IPS-NIHi11 (cell line): Measurements from ENCODE around the gene DPEP2NB.
A peak's percentile ranks its signal among the peaks of the same experiment; 100 is the strongest.
"Not testable (repeated sequence)": the region's sequence is repeated elsewhere in the genome, so short reads cannot be mapped to it uniquely, and the experiment has no call there.

Experiments
- DNase-seq: peaks from one replicate; pipeline ENCODE4 v3.0.0; 2012; ENCODE audit warnings: mixed read lengths, low spot score

DPEP2NB gene

DNA sequence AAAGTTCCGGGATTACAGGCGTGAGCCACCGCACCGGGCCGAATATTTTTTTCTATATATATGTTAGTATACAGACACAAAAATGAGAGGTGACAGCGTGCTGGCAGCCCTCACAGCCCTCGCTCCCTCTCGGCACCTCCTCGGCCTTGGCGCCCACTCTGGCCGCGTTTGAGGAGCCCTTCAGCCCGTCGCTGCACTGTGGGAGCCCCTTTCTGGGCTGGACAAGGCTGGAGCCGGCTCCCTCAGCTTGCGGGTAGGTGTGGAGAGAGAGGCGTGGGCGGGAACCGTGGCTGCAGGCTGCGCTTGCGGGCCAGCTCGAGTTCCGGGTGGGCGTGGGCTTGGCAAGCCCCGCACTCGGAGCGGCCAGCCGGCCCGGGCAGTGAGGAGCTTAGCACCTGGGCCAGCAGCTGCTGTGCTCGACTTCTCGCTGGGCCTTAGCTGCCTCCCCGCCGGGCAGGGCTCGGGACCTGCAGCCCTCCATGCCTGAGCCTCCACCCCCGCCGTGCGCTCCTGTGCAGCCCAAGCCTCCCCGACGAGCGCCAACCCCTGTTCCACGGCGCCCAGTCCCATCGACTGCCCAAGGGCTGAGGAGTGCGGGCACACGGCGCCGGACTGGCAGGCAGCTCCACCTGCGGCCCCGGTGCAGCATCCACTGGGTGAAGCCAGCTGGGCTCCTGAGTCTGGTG, 33.6 kb downstream of the DPEP2NB start:
- no peak for DNase-seq

DNA sequence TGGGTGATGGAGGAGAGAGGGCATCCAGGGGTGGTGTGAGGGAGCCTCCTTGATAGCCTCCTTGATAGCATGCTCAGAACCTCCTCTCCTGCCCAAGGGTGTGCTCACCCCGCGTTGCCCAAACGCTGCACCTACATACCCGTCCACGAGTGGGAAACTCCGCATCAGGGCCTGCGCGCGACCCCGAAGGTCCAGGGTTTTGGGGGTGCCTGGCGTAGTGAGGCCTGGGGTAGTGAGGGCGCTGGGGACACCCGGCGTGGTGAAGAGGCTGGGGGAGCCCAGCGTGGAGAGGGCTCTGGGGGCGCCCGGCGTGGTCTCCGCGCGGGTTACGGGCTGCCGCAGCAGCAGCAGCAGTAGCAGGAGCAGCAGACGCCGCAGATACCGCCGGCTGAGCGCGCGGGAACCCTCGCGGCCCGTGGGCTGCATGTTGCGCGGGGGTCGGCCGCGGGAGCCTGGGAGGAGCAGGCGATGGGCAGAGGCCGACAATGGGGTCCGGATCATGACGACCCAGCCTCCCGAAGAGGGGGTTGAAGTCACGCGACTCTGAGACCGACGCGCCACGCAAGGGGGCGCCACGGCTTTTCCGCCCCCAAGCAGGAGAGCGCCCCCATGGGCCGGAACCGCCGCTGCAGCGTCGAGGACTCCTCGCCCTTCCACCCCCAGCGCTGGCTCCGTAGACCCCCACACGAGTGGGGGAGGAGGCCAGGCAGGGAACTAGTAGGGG, 35.6 kb downstream of the DPEP2NB start, which contains the start of gene DPEP3:
DPEP3 (minus strand) TSS at position 545 of the 724 bp plus-strand sequence; CDS start at position 426, 119 bp downstream.
- peak; percentile 75 for DNase-seq

DNA sequence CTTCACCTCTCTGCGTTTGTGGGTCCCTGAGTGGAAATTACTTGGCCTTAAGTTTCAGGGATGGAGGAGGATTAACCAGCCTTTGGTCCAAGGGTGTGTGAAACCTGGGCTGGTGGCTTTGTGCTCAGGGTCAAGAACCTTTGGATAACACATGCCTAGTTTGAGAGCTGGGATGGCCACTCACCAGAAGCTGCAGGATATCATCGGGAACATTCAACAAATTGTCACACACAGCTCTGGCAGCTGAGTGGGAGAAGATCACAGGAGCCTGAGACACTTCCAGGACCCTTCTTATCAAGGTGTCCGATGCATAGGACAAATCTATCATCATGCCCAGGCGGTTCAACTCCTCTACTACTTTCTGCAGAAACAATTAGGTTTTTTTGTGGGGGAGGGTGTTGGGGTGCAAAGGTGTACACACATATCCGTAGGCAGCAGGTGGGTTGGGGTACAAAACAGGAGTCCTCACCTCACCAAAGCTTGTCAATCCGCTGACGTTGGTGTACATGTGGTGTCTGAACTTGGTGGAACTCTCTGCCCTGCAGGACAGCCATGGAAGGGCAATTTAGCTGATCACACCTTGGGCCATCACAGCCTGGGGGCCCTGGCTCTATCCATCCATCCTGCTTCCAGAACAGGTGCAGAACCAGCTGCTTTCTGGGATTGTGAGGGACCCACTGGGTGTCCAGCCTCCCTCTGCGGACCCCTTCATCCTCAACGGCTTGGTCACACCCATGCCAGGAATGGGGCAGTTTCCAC, 38.1 kb downstream of the DPEP2NB start:
- no peak for DNase-seq

DNA sequence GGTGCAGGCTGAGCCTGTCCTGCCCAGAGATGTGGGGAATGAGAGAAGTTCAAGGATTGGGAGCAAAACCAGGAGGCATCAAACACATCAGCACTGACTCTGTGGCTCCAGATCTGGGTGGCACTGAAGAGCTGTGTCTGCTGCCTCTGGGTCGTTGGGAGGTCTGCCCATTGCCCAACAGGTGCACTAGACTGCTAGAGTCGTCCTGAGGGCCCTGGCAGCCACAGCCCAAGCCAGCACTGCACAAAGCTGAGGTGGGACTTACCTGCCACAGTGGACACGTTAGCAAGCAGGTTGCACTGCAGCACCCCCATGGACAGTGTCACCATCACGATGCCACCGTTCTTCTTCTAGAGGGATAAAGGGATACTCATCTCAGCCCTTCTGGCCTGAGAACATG, 38.7 kb downstream of the DPEP2NB start:
- DNase-seq = no peak

DNA sequence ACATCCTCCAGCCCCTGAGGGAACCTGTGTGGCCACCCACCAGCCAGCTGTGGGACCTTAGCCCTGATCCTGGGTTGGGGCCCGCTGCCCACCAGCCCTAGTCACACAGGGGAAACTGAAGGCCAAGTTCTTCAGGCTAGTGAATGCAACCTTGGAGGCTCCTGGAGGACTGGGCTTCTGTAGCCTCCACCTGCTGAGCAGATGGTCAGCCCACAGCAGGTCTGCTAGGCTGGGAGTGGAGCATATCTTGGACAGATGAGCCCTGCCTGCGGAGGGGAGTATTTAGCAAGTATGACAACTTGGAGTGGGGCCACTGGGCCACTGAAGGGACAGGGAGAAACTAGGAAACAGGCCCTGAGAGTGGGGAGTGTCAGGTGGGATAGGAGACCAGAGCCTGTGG, 39.5 kb downstream of the DPEP2NB start:
- no peak for DNase-seq

DNA sequence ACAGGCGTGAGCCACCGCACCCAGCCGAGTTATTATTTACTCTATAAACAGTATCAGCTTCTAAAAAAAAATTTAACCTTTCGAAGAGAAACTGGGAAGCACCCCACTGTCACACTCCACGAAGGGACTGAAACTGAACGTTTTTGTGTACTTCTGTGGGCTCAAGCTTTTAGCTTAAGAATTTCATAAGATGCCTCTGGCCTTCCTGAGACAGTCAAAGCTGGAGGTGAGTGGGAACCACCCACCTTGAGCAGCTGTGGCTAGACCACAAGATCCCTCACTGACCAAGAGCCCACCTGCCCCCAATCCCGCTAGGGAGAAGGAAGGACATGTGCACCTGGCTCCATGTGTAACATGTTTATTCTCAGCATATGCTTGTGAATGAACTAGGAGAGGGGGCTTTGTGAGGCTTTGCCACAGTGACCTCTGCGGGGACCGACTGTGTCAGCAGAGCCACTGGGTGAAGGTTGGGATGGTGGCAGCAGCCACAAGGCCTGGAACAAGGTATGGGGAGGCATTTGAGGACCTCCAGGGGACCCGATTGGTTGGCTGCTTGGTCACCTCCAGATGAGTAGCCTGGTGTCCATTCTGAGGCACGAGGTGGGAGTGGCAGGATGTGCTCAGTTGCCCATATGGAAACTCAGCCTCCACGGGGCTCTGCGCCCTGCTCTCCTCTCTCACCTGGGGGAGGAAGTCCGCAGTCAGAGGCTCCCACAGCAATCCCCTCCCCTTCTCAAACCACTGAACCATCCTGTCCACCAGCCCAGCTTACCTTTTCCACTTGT, 40.2 kb downstream of the DPEP2NB start:
- DNase-seq = no peak

DNA sequence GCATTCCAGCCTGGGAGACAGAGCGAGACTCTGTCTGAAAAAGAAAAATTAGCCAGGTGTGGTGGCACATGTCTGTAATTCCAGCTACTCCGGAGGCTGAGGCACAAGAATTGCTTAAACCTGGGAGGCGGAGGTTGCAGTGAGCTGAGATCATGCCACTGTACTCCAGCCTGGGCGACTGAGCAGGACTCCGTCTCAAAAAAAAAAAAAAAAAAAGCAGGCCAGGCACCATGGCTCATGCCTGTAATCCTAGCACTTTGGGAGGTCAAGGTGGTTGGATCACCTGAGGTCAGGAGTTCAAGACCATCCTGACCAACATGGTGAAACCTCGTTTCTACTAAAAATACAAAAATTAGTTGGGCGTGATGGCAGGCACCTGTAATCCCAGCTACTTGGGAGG, 43.4 kb downstream of the DPEP2NB start:
- not testable (repeated sequence) for DNase-seq

DNA sequence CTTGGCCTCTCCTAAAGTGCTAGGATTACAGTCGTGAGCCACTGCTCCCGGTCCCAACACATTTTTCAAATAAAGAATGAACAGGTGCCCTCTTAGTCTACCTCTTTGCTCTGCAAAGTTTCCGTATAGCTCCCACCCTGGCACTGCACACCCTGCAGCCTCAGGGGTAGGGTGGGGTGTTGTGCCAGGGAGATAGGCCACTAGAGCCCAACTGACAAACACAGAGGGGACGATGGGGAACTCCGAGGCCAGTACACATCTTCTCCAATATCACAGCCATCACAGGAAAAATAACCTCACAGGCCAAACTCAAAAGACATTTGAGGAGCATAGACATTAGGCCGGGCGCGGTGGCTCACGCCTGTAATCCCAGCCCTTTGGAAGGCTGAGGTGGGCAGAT, 44.6 kb downstream of the DPEP2NB start:
- DNase-seq = no peak

DNA sequence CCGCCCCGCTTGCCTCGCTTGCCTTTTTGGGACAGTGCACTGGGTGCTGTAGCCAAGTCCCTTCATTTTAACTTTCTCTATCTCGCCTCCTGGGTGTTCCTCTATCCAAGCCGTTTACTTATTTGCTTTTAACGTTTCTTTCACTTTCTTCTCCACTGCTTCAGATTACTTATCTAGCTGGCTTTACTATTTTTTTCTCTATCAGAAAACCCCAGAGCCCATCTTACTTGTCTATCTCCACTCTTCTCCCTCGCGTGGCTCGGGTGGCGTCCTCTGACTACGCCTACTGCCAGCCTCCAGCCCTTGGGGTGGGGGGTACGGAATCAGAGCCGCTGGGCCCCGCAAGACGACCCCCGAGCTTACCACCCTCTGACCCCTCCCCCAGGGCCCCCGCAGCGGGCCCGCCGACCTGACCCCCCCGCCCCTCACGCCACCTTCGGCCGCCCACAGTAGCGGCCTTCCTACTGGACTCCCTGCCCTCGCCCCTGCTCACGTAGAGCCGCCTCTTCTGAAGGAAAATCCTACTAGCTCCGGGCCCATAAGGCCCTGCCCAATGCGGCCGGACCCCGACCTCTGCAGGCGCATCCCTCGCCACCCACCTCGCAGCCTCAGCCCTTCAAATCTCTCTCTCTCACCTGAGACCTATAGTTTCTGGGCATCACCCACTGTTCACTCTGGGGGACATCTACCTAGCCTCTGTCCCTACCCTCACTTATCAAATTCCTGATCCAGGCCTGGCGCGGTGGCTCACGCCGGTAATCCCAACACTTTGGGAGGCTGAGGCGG, 46.3 kb downstream of the DPEP2NB start:
- DNase-seq = peak; percentile 62

DNA sequence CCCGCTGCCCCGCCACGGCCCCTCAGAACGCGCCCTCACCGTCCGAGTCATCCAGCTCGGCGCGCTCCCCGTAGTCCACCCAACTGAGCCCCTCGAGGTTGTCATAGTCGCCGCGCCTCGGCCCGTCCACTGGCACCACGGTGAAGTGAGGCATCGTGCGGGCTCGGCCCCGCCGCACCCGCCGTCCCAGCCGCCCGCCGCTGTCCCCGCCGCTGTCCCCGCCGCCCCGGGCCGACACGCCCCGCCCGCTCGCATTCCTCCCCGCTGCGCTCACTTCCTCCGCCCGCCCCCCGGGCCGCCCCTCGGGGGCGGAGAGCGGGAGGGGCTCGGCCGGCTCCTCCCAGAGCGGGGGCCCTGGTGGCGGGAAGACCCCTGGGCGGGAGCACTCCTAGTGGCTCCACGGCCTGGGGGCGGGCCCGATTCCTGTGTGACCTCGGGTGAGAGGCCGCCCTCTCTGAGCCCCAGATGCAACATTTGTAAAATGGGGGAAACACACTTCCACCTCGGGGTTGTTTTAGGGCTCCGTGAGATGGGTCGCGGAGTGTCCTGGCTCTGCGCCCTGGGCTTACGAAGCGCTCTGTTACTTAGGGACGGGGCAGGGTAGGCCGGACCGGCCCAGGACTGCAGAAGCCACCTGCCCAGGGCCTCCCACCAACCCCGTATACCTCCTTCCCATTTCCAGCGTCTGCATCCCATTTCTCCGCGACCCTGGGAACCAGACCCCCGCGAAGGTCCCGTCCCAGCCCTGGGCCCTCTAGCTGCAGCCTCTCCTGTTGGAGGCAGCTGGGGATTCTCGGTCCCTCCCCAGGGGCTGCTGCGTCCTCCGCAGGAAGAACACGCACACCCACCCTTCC, 47.1 kb downstream of the DPEP2NB start, which contains the start of gene SLC12A4:
SLC12A4 (minus strand) TSS at position 238 of the 854 bp plus-strand sequence; CDS start at position 154, 84 bp downstream.
- peak; percentile 98 for DNase-seq

DNA sequence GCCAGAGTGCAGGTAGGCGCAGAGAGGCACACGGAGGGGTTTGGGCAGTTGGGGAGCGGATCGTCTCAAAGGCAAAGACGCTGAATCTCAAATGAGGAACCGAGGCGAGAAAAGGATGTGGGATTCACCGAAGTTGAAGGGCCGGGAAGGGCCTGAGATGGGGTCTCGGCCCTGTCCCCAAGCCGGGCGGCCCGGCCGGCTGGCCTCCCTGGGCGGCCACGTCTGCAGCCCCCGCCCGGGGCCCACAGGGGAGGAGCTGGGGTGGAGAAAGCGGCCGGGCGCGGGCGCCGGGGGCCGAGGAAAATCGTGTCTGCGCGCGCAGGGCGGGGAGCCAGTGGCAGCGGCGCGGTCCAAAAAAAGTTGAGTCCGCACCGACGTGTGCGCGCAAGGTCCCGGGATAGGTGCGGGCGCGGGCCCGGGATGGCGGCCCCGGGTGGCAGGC, 47.7 kb downstream of the DPEP2NB start:
- peak; percentile 68 for DNase-seq

DNA sequence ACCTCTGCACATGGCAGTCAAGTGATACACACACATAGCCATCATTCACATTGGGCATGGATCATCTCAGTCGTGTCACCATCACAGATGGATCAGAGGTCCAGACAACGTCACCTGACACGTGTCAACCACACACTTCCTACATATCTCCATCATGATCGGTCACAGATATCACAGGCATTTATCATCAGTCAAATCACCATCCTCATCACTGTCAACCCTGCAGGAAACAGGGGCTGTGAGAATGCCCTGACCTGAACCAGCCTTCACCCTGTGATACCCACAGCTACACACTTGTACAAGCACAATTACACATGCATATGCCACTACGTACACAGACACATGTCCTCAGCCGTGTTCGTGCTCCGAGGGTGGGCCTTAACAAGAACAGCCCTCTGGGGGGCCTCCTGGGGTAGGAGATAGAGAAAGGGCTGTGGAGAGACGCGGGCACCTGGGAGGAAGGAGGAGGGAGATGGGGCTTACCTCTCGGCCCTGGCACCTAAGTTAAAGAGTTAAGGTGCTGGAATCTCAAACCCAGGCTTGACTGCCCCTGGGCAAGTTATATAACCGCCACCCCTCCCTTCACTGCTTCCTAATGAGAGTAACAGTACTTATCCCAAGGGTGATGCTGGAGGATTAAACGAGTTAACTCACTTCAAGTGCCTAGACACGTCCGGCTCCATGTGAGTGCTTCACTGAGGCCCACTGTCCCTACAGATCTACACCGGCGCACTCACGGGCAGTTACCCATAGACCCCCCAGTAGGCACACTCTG, 48.3 kb downstream of the DPEP2NB start:
- no peak for DNase-seq

DNA sequence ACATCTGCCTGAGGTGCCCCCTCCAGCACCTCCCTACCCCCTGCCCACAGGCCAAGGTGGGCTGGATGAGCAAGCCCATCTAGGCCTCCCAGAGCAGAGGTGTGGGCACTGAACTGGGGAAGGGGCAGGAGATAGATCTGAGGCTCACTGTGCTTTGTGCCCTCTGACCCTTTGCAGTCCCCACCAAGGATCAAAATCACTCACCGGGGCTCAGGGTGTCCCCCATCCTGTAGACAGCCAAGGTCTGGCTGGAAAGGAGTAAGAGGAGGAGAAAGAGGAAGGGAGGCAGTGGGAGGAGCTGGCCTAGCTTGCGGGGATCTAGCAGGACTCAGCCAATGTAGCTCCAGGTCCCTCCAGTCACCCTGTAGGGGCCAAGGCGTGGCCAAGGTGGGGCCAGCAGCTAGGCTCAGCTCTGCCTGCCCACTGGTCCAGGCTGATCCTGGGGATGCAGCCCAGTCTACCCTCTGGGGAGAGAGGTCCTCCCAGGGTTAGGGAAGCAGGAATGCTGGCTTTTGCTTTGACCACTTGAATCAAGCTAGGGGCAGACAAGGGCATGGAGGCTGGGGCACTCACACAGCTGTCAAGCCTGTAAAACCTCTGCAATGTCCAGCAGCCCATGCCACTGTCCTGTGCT, 49.0 kb downstream of the DPEP2NB start:
- peak; percentile 55 for DNase-seq

DNA sequence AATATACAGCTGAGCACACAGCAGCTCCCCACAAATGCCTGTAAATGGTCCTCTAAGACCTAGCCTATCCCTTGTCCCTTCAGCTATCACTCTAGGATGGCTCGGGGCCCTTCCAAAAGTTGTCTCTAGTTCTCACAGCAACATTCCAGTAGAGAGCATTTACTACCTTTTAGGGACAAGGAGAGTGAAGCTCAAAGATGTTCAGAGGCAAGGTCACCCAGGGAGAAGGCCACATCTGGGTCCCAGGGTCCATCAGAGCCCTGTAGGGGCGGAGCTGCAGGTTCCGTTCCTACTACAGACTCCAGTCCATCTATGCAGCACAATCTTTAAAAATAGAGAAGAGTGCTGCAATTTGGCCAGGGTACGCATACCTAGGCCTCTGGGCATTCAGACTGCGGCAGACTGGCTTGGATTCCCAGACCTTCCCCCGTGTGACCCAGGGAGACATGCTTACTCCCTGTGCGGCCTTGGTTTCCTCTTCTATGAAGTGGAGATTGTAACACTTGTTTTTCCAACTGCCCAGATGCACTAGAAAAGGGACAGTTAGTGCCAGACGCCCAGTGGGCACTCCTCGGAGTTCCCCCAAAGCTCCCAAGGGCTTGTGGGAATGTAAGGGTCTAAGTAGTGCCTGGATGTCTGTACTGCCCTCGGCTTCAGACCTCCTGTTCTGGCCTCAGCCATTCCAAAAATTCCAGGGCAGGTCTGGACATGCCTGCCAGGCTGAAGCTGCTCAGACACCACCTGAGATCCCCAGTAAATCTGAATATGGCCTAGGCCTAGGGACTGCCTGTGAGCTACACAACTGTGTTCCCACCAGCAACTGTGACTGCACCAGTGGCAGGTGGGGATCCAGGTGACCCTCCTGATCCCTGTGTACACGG, 49.8 kb downstream of the DPEP2NB start:
- no peak for DNase-seq

DNA sequence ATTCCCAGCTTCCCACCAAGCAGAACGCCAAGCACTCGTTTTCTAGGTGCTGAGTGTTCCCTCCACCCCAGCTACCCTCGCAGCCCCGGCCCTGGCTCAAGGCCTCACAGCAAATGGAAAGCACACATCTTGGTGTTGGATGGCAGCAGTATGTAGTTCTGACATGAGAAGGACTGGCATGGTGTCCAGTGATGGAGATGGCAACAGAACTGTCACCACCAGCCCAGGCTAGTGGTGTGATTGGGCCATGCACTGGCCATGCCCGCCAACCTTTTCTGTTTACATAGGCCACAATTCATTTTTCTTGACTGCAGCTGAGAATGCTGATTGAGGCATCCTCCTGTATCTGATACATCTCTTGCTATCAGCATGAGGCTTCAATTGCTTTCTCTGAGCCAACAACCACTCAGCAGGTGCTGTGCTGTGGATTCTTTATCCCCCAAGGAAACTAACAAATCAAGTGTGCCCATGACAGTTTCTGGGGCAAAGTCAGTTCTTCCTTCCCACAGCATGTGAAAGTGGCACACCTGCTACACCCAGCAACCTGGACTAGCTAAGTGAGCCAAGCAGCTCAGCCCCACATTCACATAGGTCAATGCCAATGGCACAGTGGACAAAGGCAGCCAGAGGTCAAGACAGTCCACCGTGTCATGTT, 51.1 kb downstream of the DPEP2NB start:
- DNase-seq = no peak

DNA sequence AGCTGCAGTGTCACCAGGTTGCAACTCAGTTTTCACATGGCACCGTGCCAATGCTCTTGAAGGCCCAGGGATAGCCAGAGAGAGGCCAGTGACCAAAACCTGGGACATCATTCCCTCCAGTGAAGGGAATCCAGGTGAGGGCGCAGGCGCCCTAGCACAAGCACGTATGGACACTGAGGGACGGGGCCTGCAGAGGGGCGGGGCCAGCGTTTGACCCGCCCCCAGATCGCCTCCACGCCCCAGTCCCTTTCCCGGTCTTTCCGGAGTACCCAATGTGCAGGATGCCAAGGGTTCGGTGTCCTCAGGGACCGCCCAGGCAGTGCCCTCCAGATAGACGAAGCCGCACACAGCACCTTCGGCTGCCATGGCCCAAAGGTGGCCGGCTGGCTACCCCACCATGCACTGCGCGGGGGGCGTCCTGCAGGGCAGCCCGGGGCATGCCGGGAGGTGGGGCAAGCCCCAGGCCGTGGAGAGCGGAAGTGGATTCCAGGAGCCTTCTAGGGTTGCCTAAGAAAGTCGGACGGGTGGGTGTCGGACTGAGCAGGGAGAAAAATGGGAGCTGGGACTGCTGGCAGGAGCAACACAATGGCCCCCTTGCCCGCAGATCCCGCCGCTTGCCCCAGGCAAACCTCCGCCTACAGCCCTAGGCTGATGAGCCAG, 51.9 kb downstream of the DPEP2NB start:
- peak; percentile 89 for DNase-seq
